HG03064 (cell line): ENCODE data around the gene MED29.
A peak's percentile ranks its signal among the peaks of the same experiment; 100 is the strongest.

Experiments
- ATAC-seq: cut with Tn5 transposase; IDR thresholded peaks from one replicate; pipeline ENCODE4 v1.9.1; 2021; ENCODE audit warnings: low read depth; ENCODE audit not compliant: unreplicated experiment

Gene MED29

GRCh38 chr19:39397360-39398296, 6.5 kb downstream of the MED29 start:
- ATAC-seq = no peak

GRCh38 chr19:39398297-39398864, 7.2 kb downstream of the MED29 start:
- no peak for ATAC-seq

- no peak for ATAC-seq
These were observed 8.5 kb downstream of the MED29 start for GRCh38 chr19:39399668-39400050.

- no peak for ATAC-seq
These were observed 8.9 kb downstream of the MED29 start for GRCh38 chr19:39400061-39400460.

GRCh38 chr19:39401070-39401548, 9.9 kb downstream of the MED29 start:
- ATAC-seq = no peak

- ATAC-seq = no peak
These were observed 10.6 kb downstream of the MED29 start for GRCh38 chr19:39401549-39402345.

GRCh38 chr19:39402346-39403300, 11.4 kb downstream of the MED29 start:
- no peak for ATAC-seq

GRCh38 chr19:39403331-39404312, 12.4 kb downstream of the MED29 start:
- ATAC-seq = peak; percentile 24

GRCh38 chr19:39405261-39405957, 14.2 kb downstream of the MED29 start:
- no peak for ATAC-seq

- no peak for ATAC-seq
These were observed 14.9 kb downstream of the MED29 start for GRCh38 chr19:39405958-39406655.

GRCh38 chr19:39406656-39407409, 15.7 kb downstream of the MED29 start, which contains the start of gene ZFP36:
Gene ZFP36 (plus strand): TSS chr19:39406847. CDS start chr19:39406905, 58 bp downstream.
- no peak for ATAC-seq

GRCh38 chr19:39407410-39407659, 16.2 kb downstream of the MED29 start:
- no peak for ATAC-seq

GRCh38 chr19:39407660-39408391, 16.6 kb downstream of the MED29 start:
- no peak for ATAC-seq

- no peak for ATAC-seq
These were observed 17.4 kb downstream of the MED29 start for GRCh38 chr19:39408392-39409207.

- ATAC-seq = no peak
These were observed 18.2 kb downstream of the MED29 start for GRCh38 chr19:39409208-39410016.
